Nephron (organoid): ENCODE measurements around the gene MYL1.
A peak's percentile ranks its signal among the peaks of the same experiment; 100 is the strongest.

Experiments used
- H3K27ac Mint-ChIP-seq, 3 experiments: 2 replicates each; pipeline ENCODE4 v1.8.0; 2020; ENCODE audit warnings: mixed read lengths in 3 of 3, mild to moderate bottlenecking in 2 of 3, moderate library complexity in 1 of 3
- H3K27me3 Mint-ChIP-seq: 2 replicates; pipeline ENCODE4 v1.8.0; 2021; ENCODE audit warnings: low read depth, mild to moderate bottlenecking, moderate library complexity, mixed read lengths
- H3K36me3 Mint-ChIP-seq: 2 replicates; pipeline ENCODE4 v1.8.0; 2020; ENCODE audit warnings: low read depth, mixed read lengths
- H3K4me1 Mint-ChIP-seq: 2 replicates; pipeline ENCODE4 v1.8.0; 2020; ENCODE audit warnings: mixed read lengths
- H3K4me3 Mint-ChIP-seq, 3 experiments: 2 replicates each; pipeline ENCODE4 v1.8.0; 2020; ENCODE audit warnings: mild to moderate bottlenecking in 3 of 3, mixed read lengths in 3 of 3, moderate library complexity in 2 of 3
- H3K9me3 Mint-ChIP-seq: 2 replicates; pipeline ENCODE4 v1.8.0; 2020; ENCODE audit warnings: mixed read lengths
- TF ChIP-seq, protein P1 (sequence below), 3 experiments: fragments of 200-600 bp; sonication (generic); IDR thresholded peaks; one replicate each; pipeline ENCODE4 v1.5.0; 2021; ENCODE audit warnings: antibody characterized with exemption in 3 of 3; ENCODE audit not compliant: unreplicated experiment in 3 of 3

The MYL1 gene

DNA sequence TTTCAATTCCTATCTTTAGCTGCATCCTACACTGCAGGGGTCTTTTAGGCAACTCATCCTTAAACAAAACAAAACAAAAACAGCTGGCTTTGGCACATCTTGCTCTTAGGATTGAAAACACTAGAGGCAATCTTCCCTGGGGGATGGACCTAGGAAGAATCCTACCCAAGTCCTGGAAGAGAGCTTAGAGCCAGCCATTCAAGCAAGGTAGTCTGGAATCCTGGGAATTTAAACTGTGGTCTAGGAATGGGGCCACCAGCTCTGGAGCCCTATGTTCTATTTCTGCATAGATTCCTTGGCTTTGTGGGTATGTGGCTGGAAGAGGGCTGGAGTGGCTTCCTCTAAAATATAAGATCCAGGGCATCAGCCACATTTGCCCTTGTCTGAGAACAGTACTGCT lies 27.7 kb downstream of the MYL1 start:
- no peaks in the 10 kb centered on the region for H3K27me3 Mint-ChIP-seq
- peaks cover 28% of the 10 kb centered on the region for H3K4me1 Mint-ChIP-seq
- TF ChIP-seq, protein P1, sequence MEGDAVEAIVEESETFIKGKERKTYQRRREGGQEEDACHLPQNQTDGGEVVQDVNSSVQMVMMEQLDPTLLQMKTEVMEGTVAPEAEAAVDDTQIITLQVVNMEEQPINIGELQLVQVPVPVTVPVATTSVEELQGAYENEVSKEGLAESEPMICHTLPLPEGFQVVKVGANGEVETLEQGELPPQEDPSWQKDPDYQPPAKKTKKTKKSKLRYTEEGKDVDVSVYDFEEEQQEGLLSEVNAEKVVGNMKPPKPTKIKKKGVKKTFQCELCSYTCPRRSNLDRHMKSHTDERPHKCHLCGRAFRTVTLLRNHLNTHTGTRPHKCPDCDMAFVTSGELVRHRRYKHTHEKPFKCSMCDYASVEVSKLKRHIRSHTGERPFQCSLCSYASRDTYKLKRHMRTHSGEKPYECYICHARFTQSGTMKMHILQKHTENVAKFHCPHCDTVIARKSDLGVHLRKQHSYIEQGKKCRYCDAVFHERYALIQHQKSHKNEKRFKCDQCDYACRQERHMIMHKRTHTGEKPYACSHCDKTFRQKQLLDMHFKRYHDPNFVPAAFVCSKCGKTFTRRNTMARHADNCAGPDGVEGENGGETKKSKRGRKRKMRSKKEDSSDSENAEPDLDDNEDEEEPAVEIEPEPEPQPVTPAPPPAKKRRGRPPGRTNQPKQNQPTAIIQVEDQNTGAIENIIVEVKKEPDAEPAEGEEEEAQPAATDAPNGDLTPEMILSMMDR (IDR thresholded peaks at IDR 0.05; ENCODE audit: unreplicated experiment in 3 of 3), result no peak
- H3K4me3 Mint-ChIP-seq, result peak overlapping the region in 2 of 3 experiments; percentile 55 to 85
- H3K27ac Mint-ChIP-seq, result peak overlapping the region; percentile 44 to 82 (median 56)
- H3K9me3 Mint-ChIP-seq, result peaks cover 10% of the 10 kb centered on the region
- no peaks in the 10 kb centered on the region for H3K36me3 Mint-ChIP-seq

DNA sequence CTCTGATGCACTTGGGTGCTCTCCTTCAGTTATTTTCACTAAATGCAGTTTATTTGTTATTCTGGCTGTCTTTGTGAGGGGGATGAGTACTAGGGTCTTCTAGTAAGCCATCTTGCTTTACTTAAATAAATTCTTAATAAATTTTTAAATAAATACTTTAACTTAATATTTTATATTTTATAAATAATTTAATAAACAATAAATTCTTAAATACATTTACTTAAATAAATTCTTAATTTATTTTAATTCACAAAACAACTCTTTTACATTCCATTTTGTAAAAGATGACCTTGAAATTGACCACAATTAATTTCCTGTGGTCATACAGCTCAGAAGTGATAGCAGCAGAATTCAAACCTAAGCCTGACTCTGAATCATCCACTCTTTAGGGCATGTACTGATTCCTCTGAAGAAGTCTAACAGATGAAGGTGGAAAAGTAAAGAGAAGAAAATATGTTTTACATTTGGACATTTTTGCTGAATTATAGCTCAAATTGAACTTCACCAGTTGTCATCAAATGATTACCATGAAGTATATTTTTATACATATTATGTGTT lies 28.8 kb downstream of the MYL1 start:
- Mint-ChIP-seq H3K4me3 (no peak overlapping the region), H3K36me3 (no peaks in the 10 kb centered on the region), H3K27me3 (no peaks in the 10 kb centered on the region), H3K27ac (no peak overlapping the region), H3K4me1 (peaks cover 28% of the 10 kb centered on the region), H3K9me3 (peaks cover 10% of the 10 kb centered on the region)
- TF ChIP-seq, protein P1 (IDR thresholded peaks at IDR 0.05; ENCODE audit: unreplicated experiment in 3 of 3), result no peak

DNA sequence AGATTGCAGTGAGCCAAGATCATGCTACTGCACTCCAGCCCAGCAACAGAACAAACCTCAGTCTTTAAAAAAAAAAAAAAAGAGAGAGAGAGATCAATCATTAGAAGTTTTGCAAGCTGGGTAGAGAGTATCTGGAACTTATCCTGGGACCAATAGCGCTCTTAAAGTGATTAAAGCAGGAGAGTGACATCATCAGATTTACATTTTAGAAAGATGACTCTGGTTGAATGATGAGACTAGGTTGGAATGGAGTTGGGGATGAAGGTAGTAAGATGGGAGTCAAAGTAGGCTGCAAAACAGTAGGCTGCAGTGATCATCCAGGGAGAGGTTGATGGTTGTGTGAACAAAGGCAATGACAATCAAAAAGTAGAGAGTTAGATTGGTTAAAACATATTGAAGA lies 37.8 kb downstream of the MYL1 start:
- Mint-ChIP-seq H3K27me3 (no peaks in the 10 kb centered on the region), H3K9me3 (no peaks in the 10 kb centered on the region), H3K36me3 (no peaks in the 10 kb centered on the region), H3K27ac (no peak overlapping the region), H3K4me3 (no peak overlapping the region), H3K4me1 (no peaks in the 10 kb centered on the region)
- TF ChIP-seq, protein P1 (IDR thresholded peaks at IDR 0.05; ENCODE audit: unreplicated experiment in 3 of 3), result no peak

DNA sequence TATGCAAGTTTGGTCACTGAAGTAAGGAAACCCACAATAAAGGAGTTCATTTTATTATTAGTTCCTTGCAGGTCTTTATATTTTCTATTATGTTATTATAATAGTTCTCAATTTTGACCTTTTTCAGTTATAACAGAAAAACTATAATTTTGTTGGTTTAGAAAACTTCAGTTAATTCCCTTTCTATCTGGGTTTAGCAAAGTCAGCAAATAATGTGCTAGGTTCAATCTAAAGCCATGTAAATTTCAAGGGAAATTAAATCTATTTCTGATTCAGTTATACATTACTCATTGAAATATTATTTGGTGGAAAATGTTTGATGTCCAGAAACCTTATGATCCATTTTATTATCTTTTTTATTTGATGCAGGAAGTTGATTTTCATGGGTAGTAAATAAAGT lies 43.7 kb downstream of the MYL1 start:
- Mint-ChIP-seq H3K4me3 (no peak overlapping the region), H3K27me3 (no peaks in the 10 kb centered on the region), H3K27ac (no peak overlapping the region), H3K9me3 (no peaks in the 10 kb centered on the region), H3K36me3 (no peaks in the 10 kb centered on the region), H3K4me1 (no peaks in the 10 kb centered on the region)
- TF ChIP-seq, protein P1 (IDR thresholded peaks at IDR 0.05; ENCODE audit: unreplicated experiment in 3 of 3), result no peak

DNA sequence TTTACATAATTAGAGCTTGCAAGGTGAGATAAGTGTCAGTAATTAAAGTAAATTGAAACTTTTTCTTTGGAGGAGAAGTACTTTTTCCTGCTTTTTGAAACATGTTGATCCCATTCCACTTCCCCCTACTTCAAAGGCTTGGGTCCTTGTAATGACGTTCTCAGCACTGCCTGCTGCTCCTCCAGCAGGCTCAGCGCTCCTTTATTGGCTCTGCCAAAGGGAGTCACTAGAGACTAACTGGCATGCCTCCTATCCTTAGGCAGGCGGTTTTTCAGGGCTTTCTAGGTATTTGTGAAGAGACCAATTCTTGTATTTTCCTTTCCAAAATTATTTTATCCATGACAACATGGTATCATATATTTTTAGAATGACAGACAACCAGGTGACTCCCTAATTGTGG lies 45.8 kb downstream of the MYL1 start:
- H3K4me1 Mint-ChIP-seq, result no peaks in the 10 kb centered on the region
- H3K4me3 Mint-ChIP-seq, result no peak overlapping the region
- no peaks in the 10 kb centered on the region for H3K9me3 Mint-ChIP-seq
- no peaks in the 10 kb centered on the region for H3K36me3 Mint-ChIP-seq
- TF ChIP-seq, protein P1 (IDR thresholded peaks at IDR 0.05; ENCODE audit: unreplicated experiment in 3 of 3), result no peak
- H3K27me3 Mint-ChIP-seq, result no peaks in the 10 kb centered on the region
- H3K27ac Mint-ChIP-seq, result no peak overlapping the region

DNA sequence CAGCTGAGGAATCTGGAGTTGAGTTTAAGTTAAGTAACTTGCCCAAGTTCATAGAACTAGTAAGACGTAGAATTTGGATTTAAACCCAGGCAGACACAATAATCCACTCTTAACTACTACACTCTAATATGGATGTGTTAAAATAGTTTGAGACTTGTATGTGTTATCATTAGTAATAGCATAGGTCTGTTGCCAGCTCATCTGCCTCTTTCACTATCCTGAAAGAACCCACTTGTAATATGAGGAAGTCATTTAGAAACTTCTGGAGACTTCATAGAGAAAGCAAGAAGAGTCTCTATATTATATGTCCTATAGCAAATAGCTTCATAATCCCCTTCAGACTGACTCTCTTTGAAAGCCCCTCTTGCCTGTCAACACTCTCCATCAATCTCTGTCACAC lies 46.7 kb downstream of the MYL1 start:
- Mint-ChIP-seq H3K27me3 (no peaks in the 10 kb centered on the region), H3K36me3 (no peaks in the 10 kb centered on the region), H3K4me1 (no peaks in the 10 kb centered on the region), H3K27ac (no peak overlapping the region), H3K4me3 (no peak overlapping the region), H3K9me3 (no peaks in the 10 kb centered on the region)
- TF ChIP-seq, protein P1 (IDR thresholded peaks at IDR 0.05; ENCODE audit: unreplicated experiment in 3 of 3), result no peak
